ENCODE measurements around the gene SPTLC1.
"Not testable (repeated sequence)": the region's sequence is repeated elsewhere in the genome, so short reads cannot be mapped to it uniquely, and the experiment has no call there.

SPTLC1 gene

GRCh38 chr9:92008041-92008440 is 107.2 kb downstream of the SPTLC1 start:
- no peak for DNase-seq (ENCODE audit: low read depth)
- no peak overlapping the region for H3K4me3 ChIP-seq (ENCODE audit: low read length)
- TF ChIP-seq CTCF (IDR thresholded peaks at IDR 0.05; ENCODE audit: insufficient read depth, low read depth, low read length, missing control alignments), result no peak

- no peak overlapping the region for H3K4me3 ChIP-seq (ENCODE audit: low read length)
- no peak for DNase-seq (ENCODE audit: low read depth)
- TF ChIP-seq CTCF (IDR thresholded peaks at IDR 0.05; ENCODE audit: insufficient read depth, low read depth, low read length, missing control alignments), result no peak
Observed at GRCh38 chr9:92004045-92004392, 111.2 kb downstream of the SPTLC1 start.

- DNase-seq (ENCODE audit: low read depth), result no peak
- no peak for TF ChIP-seq CTCF (IDR thresholded peaks at IDR 0.05; ENCODE audit: insufficient read depth, low read depth, low read length, missing control alignments)
- no peak overlapping the region for H3K4me3 ChIP-seq (ENCODE audit: low read length)
Observed at GRCh38 chr9:92003308-92004044, 111.7 kb downstream of the SPTLC1 start.

- DNase-seq (ENCODE audit: low read depth); H3K4me3 ChIP-seq (ENCODE audit: low read length): not testable (repeated sequence)
Observed at GRCh38 chr9:92001948-92002347, 113.3 kb downstream of the SPTLC1 start.

- DNase-seq (ENCODE audit: low read depth), result peak; percentile 3
- H3K4me3 ChIP-seq (ENCODE audit: low read length), result no peak overlapping the region
- TF ChIP-seq CTCF (IDR thresholded peaks at IDR 0.05; ENCODE audit: insufficient read depth, low read depth, low read length, missing control alignments), result no peak
Observed at GRCh38 chr9:92001244-92001643, 114.0 kb downstream of the SPTLC1 start.

- no peak for TF ChIP-seq CTCF (IDR thresholded peaks at IDR 0.05; ENCODE audit: insufficient read depth, low read depth, low read length, missing control alignments)
- DNase-seq (ENCODE audit: low read depth), result no peak
- no peak overlapping the region for H3K4me3 ChIP-seq (ENCODE audit: low read length)
Observed at GRCh38 chr9:91995000-91995655, 120.1 kb downstream of the SPTLC1 start.

GRCh38 chr9:91994422-91994821 is 120.8 kb downstream of the SPTLC1 start:
- no peak for DNase-seq (ENCODE audit: low read depth)
- TF ChIP-seq CTCF (IDR thresholded peaks at IDR 0.05; ENCODE audit: insufficient read depth, low read depth, low read length, missing control alignments), result no peak
- H3K4me3 ChIP-seq (ENCODE audit: low read length), result no peak overlapping the region

Data from epithelial cell of esophagus (primary cell).